ENCODE data around the gene NRIP3.
"Not testable (repeated sequence)": the region's sequence is repeated elsewhere in the genome, so short reads cannot be mapped to it uniquely, and the experiment has no call there.

NRIP3 gene

GRCh38 chr11:8964324-8965320, 39.2 kb downstream of the NRIP3 start, which contains the start of gene TMEM9B:
Gene TMEM9B, minus strand, starts transcription at chr11:8964442. Its CDS starts 129 bp downstream, at chr11:8964313.
- peak; percentile 82 for DNase-seq

- DNase-seq, result no peak
These were observed 40.1 kb downstream of the NRIP3 start for GRCh38 chr11:8963569-8964323.

DNA sequence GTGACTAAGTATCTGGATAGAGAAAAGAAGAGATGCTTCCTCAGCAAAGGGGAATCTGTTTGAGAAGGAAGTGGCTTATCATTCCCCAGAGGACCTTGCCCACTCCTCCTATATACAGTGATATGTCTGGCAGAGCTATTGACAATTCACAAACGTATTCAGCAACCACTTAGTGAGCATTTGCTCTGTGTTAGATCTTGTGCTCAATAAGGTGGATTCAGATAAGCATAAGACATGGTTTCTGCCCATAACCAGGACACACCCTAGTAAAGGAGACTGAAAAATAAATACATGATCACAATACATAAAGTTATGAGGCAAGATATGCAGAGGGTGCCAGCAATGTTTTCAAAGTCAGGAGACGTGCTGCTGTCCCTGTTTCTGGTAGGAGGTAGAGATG, 41.0 kb downstream of the NRIP3 start:
- DNase-seq, result no peak

DNA sequence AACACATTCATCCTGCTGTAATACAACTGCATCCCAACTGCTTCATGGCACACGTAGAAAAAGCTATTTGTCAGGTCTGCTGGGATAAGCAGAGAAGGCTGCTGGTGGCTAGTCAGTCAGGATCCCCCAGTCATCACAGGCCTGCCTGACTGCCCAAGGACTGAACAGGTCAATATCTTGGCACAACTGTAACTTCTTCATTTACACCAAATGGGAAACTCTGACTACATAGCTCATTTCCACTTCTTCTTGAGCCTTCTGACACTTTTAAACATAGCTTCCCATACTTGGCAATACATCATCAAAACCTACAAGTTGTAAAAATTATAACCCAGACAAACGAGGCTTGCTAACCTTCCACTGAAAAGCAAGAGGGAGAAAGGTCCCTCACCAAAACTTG, 42.4 kb downstream of the NRIP3 start:
- DNase-seq, result no peak

DNA sequence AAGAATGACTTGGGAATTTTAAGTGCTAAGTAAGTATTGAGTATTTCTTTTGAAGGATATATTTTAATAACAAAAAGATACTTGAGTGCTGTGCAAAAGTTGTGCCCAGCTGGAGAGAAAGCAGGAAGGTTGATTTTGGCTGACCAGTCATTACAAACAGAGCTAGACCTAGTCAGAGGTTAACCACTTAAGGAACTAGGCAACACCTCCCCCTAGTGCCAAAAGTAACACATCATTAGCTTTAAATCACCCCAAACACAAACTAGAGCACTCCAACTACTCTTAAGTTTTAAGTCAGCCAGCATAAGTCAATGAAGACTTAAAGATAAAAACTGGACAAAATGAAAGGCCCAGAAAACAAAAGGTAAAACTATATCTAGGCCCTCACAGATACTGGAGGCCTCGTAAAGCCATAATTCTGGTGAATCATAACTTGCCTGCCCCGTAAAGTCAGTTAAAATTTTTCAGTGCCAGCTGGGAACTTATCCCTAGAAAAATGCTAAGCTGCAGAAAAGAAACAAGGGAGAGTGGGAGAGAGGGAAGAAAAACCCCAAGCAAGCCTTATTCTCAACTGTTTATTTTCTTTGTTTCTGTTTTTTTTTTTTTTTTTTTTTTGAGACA, 44.1 kb downstream of the NRIP3 start:
- no peak for DNase-seq

DNA sequence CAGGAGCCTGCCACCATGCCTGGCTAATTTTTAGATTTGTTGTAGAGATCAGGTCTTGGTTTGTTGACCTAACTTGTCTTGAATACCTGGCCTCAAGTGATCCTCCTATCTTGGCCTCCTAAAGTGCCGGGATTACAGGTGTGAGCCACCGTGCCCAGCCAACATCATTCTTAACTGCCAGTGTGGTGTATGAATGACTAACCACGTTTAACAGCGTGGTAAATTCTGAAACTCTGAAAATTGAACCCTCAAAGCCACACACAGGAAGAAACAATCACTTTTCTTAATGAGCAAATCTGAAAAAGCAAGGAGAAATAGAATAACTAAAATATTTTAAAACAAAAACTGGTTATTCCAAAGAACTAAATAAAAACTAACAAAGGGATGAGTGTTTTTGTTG, 46.9 kb downstream of the NRIP3 start:
- no peak for DNase-seq

GRCh38 chr11:8948886-8949285, 54.9 kb downstream of the NRIP3 start:
- no peak for DNase-seq

- DNase-seq, result no peak
These were observed 56.4 kb downstream of the NRIP3 start for GRCh38 chr11:8947230-8947943.

- DNase-seq, result no peak
These were observed 61.2 kb downstream of the NRIP3 start, which contains the start of gene ASCL3 for GRCh38 chr11:8942518-8943066. Gene ASCL3, minus strand, starts transcription at chr11:8943016. Its CDS starts 4,855 bp downstream, at chr11:8938161.

DNA sequence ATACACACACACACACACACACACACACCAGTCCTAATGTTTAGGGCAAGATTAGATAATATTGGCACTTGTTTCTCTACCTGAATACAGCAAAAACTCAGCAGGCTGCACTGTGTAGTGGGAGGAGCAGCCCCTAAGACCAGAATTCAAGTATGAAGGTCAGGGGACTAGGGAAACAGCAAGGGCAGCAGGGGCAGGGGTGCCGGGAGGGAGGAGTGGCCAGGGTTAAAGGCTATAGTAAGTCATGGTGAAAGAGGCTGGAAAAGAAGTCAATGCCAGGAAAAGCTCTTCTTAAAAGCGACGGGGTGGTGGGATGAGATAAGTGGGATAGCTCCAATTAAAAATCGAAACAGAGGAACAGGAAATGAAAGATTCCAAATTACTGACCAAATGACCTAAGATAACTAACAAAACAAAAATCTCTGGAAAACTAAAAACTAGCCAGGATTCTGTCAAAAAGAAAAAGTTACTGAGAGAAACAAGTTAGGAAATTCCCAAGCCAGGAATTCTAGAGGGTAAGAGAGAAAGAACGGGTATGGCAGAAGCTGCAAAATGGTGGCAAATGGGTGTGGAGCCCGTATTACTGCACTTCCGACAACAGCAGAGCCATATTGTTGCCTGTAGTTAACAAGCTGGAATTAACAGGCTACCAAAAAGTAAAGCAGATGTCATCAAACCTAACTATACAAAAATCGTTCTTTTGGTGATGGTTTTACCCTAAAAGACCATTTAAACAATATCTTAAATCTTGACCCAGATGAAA, 62.3 kb downstream of the NRIP3 start:
- DNase-seq, result no peak

GRCh38 chr11:8937659-8938058, 66.1 kb downstream of the NRIP3 start:
- no peak for DNase-seq

- no peak for DNase-seq
These were observed 66.6 kb downstream of the NRIP3 start for GRCh38 chr11:8937159-8937558.

DNA sequence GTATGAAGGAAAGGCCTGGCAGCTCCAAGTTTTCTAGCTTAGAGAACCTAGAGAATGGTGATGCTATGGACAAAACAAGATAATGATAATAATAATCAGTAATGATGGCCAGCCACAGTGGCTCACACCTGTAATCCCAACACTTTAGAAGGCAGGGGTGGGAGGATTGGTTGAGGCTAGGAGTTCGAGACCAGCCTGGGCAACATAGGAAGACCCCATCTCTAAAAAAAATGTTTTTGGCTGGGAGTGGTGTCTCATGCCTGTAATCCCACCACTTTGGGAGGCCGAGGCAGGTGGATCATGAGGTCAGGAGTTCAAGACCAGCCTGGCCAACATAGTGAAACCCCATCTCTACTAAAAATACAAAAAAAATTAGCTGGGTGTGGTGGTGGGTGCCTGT, 68.0 kb downstream of the NRIP3 start:
- DNase-seq, result not testable (repeated sequence)

GRCh38 chr11:8934742-8935488, 68.9 kb downstream of the NRIP3 start:
- no peak for DNase-seq

DNA sequence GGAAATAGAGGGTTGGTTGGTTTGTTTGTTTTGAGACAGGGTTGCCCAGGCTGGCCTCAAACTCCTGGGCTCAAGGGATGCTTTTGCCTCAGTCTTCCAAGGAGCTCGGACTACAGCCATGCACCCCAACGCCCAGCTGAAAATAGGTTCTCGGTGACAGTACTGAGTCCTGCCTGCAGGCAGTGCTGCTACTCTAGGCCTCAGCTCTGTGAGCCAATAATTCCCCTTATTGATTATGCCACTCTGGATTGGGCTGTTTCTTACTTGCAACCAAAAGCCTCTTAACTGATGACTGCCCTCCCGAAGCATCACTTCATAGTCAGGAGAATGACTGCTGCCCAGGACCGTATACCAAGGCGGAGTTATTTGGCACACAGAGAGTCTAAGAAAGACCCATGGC, 69.9 kb downstream of the NRIP3 start:
- no peak for DNase-seq

- DNase-seq, result no peak
These were observed 71.1 kb downstream of the NRIP3 start, which contains the start of gene C11orf16 for GRCh38 chr11:8932564-8933180. Gene C11orf16, minus strand, starts transcription at chr11:8932947. Its CDS starts 639 bp downstream, at chr11:8932308.

Data from activated T-cell treated with anti-CD3 and anti-CD28 coated beads, Interleukin-2, amount 50 U/mL, for 1 hour (primary cell).